HEK293 (cell line): Measurements from ENCODE around the gene KIF13A.

Source experiments
- CTCF ChIA-PET: fragments of 350-600 bp; formaldehyde crosslinking; extraction: SDS; loops from one replicate; lab custom pipeline; 2021; ENCODE audit warnings: antibody characterized with exemption; lab: Yijun Ruan, JAX
- POLR2A ChIA-PET: fragments of 300-600 bp; formaldehyde crosslinking; extraction: SDS; loops from one replicate; lab custom pipeline; 2020; ENCODE audit warnings: antibody characterized with exemption, inconsistent platforms; lab: Yijun Ruan, JAX
- H3K27ac ChIP-seq: fragments of 200-500 bp; sonication (Bioruptor generic); 2 replicates; pipeline ENCODE4 v1.5.1; 2014; ENCODE audit warnings: low read depth, low read length, control low read depth, inconsistent platforms; ENCODE audit errors: extremely low read depth
- H3K36me3 ChIP-seq, 2 experiments: fragments of 200-500 bp in 1 of 2; sonication (Bioruptor generic) in 1 of 2; 1 replicate in 1 of 2; 2 replicates in 1 of 2; pipeline ENCODE4 v1.5.1; 2014 to 2017; ENCODE audit warnings: inconsistent platforms in 2 of 2, low read length in 2 of 2; ENCODE audit not compliant: control insufficient read depth in 2 of 2, insufficient read depth in 1 of 2
- H3K4me1 ChIP-seq: fragments of 200-500 bp; sonication (Bioruptor generic); 2 replicates; pipeline ENCODE4 v1.5.1; 2014; ENCODE audit warnings: mild to moderate bottlenecking, low read length, inconsistent platforms; ENCODE audit not compliant: control insufficient read depth, insufficient read depth
- H3K4me3 ChIP-seq: 2 replicates; pipeline ENCODE4 v1.5.1; 2011; ENCODE audit warnings: low read depth, mild to moderate bottlenecking, control low read depth, low read length, moderate library complexity
- H3K9me3 ChIP-seq: fragments of 200-500 bp; sonication (Bioruptor generic); 2 replicates; pipeline ENCODE4 v1.5.1; 2014; ENCODE audit warnings: low read depth, low read length, inconsistent platforms; ENCODE audit not compliant: control insufficient read depth, insufficient read depth
- KLF9 ChIP-seq: fragments of 450-650 bp; formaldehyde crosslinking; IDR thresholded peaks from 2 replicates; pipeline ENCODE4 v1.5.1; 2016; ENCODE audit warnings: missing biosample characterization, missing genetic modification characterization, low read depth
- PRDM2 ChIP-seq: fragments of 450-650 bp; formaldehyde crosslinking; IDR thresholded peaks from 2 replicates; pipeline ENCODE4 v1.5.1; 2016; ENCODE audit warnings: missing biosample characterization, missing genetic modification characterization, borderline replicate concordance
- SETDB1 ChIP-seq: IDR thresholded peaks from one replicate; pipeline ENCODE4 v1.6.1; 2017; ENCODE audit warnings: mild to moderate bottlenecking, low read length, moderate library complexity, mixed read lengths; ENCODE audit not compliant: insufficient read length
- ZBTB20 ChIP-seq: fragments of 450-650 bp; formaldehyde crosslinking; IDR thresholded peaks from 2 replicates; pipeline ENCODE4 v1.5.1; 2016; ENCODE audit warnings: missing biosample characterization, missing genetic modification characterization
- ZBTB7A ChIP-seq: fragments of 450-650 bp; formaldehyde crosslinking; IDR thresholded peaks from 2 replicates; pipeline ENCODE4 v1.5.1; 2016; ENCODE audit warnings: low read depth, missing biosample characterization, missing genetic modification characterization
- ZNF223 ChIP-seq: fragments of 450-650 bp; formaldehyde crosslinking; IDR thresholded peaks from 2 replicates; pipeline ENCODE4 v1.5.1; 2016; ENCODE audit warnings: missing biosample characterization, missing genetic modification characterization
- ZNF239 ChIP-seq: fragments of 450-650 bp; formaldehyde crosslinking; IDR thresholded peaks from 2 replicates; pipeline ENCODE4 v1.5.1; 2016; ENCODE audit warnings: missing biosample characterization, missing genetic modification characterization
- ZNF37A ChIP-seq: fragments of 450-650 bp; IDR thresholded peaks from 2 replicates; pipeline ENCODE4 v1.5.1; 2018; ENCODE audit warnings: missing biosample characterization, missing genetic modification characterization
- ZNF416 ChIP-seq: fragments of 450-650 bp; formaldehyde crosslinking; IDR thresholded peaks from 2 replicates; pipeline ENCODE4 v1.5.1; 2016; ENCODE audit warnings: missing biosample characterization, missing genetic modification characterization
- ZNF558 ChIP-seq: fragments of 450-650 bp; formaldehyde crosslinking; IDR thresholded peaks from 2 replicates; pipeline ENCODE4 v1.5.1; 2016; ENCODE audit warnings: missing biosample characterization, missing genetic modification characterization
- ZNF626 ChIP-seq: fragments of 450-650 bp; sonication (Bioruptor Pico); formaldehyde crosslinking; IDR thresholded peaks from 2 replicates; pipeline ENCODE4 v1.5.1; 2018; ENCODE audit warnings: missing biosample characterization, missing genetic modification characterization, inconsistent platforms
- ZNF677 ChIP-seq: fragments of 450-650 bp; IDR thresholded peaks from 2 replicates; pipeline ENCODE4 v1.5.0; 2018; ENCODE audit warnings: missing biosample characterization, mild to moderate bottlenecking, missing genetic modification characterization, moderate library complexity
- ZNF701 ChIP-seq: fragments of 450-650 bp; formaldehyde crosslinking; IDR thresholded peaks from 2 replicates; pipeline ENCODE4 v1.5.1; 2016; ENCODE audit warnings: missing biosample characterization, missing genetic modification characterization
- ZSCAN30 ChIP-seq: fragments of 450-650 bp; IDR thresholded peaks from 2 replicates; pipeline ENCODE4 v1.5.1; 2018; ENCODE audit warnings: missing biosample characterization, mild to moderate bottlenecking, missing genetic modification characterization, moderate library complexity
- TF ChIP-seq, protein P1 (sequence below): fragments of 450-650 bp; IDR thresholded peaks from 2 replicates; pipeline ENCODE4 v1.5.1; 2018; ENCODE audit warnings: missing biosample characterization, missing genetic modification characterization
- TF ChIP-seq, protein P2 (sequence below): fragments of 450-650 bp; formaldehyde crosslinking; IDR thresholded peaks from 2 replicates; pipeline ENCODE4 v1.5.1; 2016; ENCODE audit warnings: missing biosample characterization, missing genetic modification characterization, low read depth
- TF ChIP-seq, protein P3 (sequence below): fragments of 450-650 bp; formaldehyde crosslinking; IDR thresholded peaks from 2 replicates; pipeline ENCODE4 v1.5.1; 2017; ENCODE audit warnings: missing biosample characterization, missing genetic modification characterization
- TF ChIP-seq, protein P4 (sequence below): fragments of 450-650 bp; formaldehyde crosslinking; IDR thresholded peaks from 2 replicates; pipeline ENCODE4 v1.5.1; 2016; ENCODE audit warnings: missing biosample characterization, missing genetic modification characterization

Gene KIF13A

DNA sequence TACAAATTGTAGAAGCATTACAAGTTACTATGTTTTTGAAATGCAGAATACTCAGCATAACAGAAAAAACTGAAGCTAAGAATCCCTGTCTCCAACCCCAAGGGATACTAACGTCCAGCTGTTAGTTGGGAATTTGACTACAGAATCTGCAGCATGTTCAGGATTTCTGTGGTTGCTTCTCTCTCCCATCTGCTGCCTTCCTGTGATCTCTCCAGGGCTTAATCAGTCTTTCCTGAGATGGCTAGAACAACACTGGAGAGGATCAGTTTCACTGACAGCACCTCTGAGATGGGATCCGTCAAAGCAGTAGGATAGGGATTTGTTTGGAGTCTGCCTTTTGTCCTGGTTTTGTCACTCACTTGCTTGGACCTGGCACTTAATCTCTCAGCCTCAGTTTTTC is 207.4 kb downstream of the KIF13A start:
- Histone ChIP-seq H3K27ac (no peak overlapping the region), H3K4me1 (no peaks in the 10 kb centered on the region), H3K36me3 (peaks cover 33% of the 10 kb centered on the region in 2 experiments)

More for the DNA sequence above, 207.4 kb downstream of the KIF13A start:
- no peaks in the 10 kb centered on the region for H3K9me3 ChIP-seq
- POLR2A ChIA-PET = no interaction called here
- TF ChIP-seq KLF9 (tag by site-specific recombination) = no peak
- no peak for TF ChIP-seq ZNF677 (tag by site-specific recombination)
- TF ChIP-seq ZNF239 (tag by site-specific recombination) = no peak
- TF ChIP-seq ZNF626 (tag by site-specific recombination) = no peak
- TF ChIP-seq, protein P1, sequence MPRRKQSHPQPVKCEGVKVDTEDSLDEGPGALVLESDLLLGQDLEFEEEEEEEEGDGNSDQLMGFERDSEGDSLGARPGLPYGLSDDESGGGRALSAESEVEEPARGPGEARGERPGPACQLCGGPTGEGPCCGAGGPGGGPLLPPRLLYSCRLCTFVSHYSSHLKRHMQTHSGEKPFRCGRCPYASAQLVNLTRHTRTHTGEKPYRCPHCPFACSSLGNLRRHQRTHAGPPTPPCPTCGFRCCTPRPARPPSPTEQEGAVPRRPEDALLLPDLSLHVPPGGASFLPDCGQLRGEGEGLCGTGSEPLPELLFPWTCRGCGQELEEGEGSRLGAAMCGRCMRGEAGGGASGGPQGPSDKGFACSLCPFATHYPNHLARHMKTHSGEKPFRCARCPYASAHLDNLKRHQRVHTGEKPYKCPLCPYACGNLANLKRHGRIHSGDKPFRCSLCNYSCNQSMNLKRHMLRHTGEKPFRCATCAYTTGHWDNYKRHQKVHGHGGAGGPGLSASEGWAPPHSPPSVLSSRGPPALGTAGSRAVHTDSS (tag by site-specific recombination) = no peak
- no peak for TF ChIP-seq ZBTB20
- TF ChIP-seq, protein P2, sequence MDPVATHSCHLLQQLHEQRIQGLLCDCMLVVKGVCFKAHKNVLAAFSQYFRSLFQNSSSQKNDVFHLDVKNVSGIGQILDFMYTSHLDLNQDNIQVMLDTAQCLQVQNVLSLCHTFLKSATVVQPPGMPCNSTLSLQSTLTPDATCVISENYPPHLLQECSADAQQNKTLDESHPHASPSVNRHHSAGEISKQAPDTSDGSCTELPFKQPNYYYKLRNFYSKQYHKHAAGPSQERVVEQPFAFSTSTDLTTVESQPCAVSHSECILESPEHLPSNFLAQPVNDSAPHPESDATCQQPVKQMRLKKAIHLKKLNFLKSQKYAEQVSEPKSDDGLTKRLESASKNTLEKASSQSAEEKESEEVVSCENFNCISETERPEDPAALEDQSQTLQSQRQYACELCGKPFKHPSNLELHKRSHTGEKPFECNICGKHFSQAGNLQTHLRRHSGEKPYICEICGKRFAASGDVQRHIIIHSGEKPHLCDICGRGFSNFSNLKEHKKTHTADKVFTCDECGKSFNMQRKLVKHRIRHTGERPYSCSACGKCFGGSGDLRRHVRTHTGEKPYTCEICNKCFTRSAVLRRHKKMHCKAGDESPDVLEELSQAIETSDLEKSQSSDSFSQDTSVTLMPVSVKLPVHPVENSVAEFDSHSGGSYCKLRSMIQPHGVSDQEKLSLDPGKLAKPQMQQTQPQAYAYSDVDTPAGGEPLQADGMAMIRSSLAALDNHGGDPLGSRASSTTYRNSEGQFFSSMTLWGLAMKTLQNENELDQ (tag by site-specific recombination) = no peak
- TF ChIP-seq ZNF223 (tag by site-specific recombination) = no peak
- no peak for TF ChIP-seq ZNF701 (tag by site-specific recombination)
- TF ChIP-seq, protein P3, sequence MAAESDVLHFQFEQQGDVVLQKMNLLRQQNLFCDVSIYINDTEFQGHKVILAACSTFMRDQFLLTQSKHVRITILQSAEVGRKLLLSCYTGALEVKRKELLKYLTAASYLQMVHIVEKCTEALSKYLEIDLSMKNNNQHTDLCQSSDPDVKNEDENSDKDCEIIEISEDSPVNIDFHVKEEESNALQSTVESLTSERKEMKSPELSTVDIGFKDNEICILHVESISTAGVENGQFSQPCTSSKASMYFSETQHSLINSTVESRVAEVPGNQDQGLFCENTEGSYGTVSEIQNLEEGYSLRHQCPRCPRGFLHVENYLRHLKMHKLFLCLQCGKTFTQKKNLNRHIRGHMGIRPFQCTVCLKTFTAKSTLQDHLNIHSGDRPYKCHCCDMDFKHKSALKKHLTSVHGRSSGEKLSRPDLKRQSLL (tag by site-specific recombination) = no peak
- TF ChIP-seq, protein P4, sequence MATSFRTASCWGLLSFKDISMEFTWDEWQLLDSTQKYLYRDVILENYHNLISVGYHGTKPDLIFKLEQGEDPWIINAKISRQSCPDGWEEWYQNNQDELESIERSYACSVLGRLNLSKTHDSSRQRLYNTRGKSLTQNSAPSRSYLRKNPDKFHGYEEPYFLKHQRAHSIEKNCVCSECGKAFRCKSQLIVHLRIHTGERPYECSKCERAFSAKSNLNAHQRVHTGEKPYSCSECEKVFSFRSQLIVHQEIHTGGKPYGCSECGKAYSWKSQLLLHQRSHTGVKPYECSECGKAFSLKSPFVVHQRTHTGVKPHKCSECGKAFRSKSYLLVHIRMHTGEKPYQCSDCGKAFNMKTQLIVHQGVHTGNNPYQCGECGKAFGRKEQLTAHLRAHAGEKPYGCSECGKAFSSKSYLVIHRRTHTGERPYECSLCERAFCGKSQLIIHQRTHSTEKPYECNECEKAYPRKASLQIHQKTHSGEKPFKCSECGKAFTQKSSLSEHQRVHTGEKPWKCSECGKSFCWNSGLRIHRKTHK (tag by site-specific recombination) = no peak
- TF ChIP-seq ZSCAN30 = no peak
- no peak for TF ChIP-seq PRDM2
- no peak for TF ChIP-seq ZNF558 (tag by site-specific recombination)
- no peak for TF ChIP-seq ZNF416 (tag by site-specific recombination)
- TF ChIP-seq SETDB1 = no peak
- no peak for TF ChIP-seq ZNF37A (tag by site-specific recombination)
- no peak for TF ChIP-seq ZBTB7A (tag by site-specific recombination)
- CTCF ChIA-PET = interaction anchor here (0.6 to 1.5 kb wide), 3 partner anchors 8 to 194 kb away, joined by 4 read pairs; no protein-coding TSS in a partner anchor
- H3K4me3 ChIP-seq = no peak overlapping the region
